ENCODE measurements around the gene CORO2A. TPM values are rescaled to one million over a fixed set of nuclear protein-coding genes. Genes with fewer than 3 reads are reported as not detected.
A peak's percentile ranks its signal among the peaks of the same experiment; 100 is the strongest.

The CORO2A gene
- total and polyA plus RNA-seq, 2 of the 13 experiments (the other 11 are each of a cell fraction or from before 2014, with no cell fraction given), result 14.4 to 15.3 TPM

DNA sequence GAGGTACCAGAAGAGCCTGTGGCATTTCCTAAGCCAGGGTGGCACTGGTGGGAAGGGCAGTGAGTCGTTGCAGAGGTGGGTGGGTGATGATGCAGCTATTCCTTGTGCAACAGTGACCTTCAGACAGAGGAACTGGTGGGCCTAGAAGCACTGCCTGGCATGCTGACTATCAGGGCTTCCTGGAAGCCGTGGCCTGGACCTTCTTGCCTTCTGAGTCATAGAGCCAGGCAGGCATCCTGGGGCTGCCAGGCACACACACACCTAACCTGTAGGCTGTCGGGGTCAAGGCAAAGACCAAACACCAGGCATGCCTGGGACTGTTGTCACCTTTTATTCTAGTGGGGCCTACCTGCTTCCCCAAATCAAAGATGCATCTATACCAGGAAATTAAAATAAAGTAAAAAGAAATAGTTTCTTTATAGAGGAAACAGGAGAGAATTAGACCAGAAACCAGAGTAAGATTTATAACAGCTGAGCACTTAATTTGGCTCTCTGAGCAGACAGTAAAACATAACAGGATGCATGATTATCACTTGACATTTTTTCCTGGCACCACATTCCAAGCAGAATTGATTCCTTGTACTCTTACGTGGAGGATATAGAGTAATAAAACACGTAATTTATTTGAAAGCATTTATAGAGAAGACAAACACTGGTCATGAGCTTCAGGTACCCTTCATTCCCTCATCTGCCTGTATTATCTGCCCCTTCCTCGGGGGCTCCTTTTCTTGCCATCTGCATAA lies 110.8 kb downstream of the CORO2A start (continued):
- TF ChIP-seq, protein P1, sequence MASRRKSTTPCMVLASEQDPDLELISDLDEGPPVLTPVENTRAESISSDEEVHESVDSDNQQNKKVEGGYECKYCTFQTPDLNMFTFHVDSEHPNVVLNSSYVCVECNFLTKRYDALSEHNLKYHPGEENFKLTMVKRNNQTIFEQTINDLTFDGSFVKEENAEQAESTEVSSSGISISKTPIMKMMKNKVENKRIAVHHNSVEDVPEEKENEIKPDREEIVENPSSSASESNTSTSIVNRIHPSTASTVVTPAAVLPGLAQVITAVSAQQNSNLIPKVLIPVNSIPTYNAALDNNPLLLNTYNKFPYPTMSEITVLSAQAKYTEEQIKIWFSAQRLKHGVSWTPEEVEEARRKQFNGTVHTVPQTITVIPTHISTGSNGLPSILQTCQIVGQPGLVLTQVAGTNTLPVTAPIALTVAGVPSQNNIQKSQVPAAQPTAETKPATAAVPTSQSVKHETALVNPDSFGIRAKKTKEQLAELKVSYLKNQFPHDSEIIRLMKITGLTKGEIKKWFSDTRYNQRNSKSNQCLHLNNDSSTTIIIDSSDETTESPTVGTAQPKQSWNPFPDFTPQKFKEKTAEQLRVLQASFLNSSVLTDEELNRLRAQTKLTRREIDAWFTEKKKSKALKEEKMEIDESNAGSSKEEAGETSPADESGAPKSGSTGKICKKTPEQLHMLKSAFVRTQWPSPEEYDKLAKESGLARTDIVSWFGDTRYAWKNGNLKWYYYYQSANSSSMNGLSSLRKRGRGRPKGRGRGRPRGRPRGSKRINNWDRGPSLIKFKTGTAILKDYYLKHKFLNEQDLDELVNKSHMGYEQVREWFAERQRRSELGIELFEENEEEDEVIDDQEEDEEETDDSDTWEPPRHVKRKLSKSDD (CRISPR knock-in tag; IDR thresholded peaks at IDR 0.05; ENCODE audit: low read depth), result no peak
- TF ChIP-seq BCL6 (CRISPR knock-in tag; IDR thresholded peaks at IDR 0.05) (no peak), ZNF446 (CRISPR knock-in tag; IDR thresholded peaks at IDR 0.05) (no peak), FOSL2 (CRISPR knock-in tag; IDR thresholded peaks at IDR 0.05) (peak; percentile 91), ZNF547 (CRISPR knock-in tag; IDR thresholded peaks at IDR 0.05) (no peak), ZNF282 (IDR thresholded peaks at IDR 0.05; ENCODE audit: partially characterized antibody) (no peak), ZBTB7B (CRISPR knock-in tag; IDR thresholded peaks at IDR 0.05) (no peak), RBAK (CRISPR knock-in tag; IDR thresholded peaks at IDR 0.05) (no peak), ZNF782 (CRISPR knock-in tag; IDR thresholded peaks at IDR 0.05; ENCODE audit: borderline replicate concordance) (no peak), NR2F1 (CRISPR knock-in tag; IDR thresholded peaks at IDR 0.05) (peak in 1 of 2 experiments; percentile 79; a peak in 2 of 4 replicates), NR2F6 (IDR thresholded peaks at IDR 0.05) (peak; percentile 30; the same call in 1 of the 2 replicates), NR2F6 (CRISPR knock-in tag; IDR thresholded peaks at IDR 0.05) (peak; percentile 54; the same call in 1 of the 2 replicates), FOXA3 (CRISPR knock-in tag; IDR thresholded peaks at IDR 0.05) (no peak), HNRNPL (IDR thresholded peaks at IDR 0.05; ENCODE audit: low read depth, low read length) (0 out of 2 replicates have a peak, but pooled peaks have one; percentile 42), ZNF160 (CRISPR knock-in tag; IDR thresholded peaks at IDR 0.05) (no peak), PRMT3 (CRISPR knock-in tag; IDR thresholded peaks at IDR 0.05; ENCODE audit: borderline replicate concordance, low read depth) (no peak), MTF2 (CRISPR knock-in tag; IDR thresholded peaks at IDR 0.05; ENCODE audit: borderline replicate concordance) (no peak), ZNF724P (CRISPR knock-in tag; IDR thresholded peaks at IDR 0.05; ENCODE audit: borderline replicate concordance) (no peak), ZNF75D (CRISPR knock-in tag; IDR thresholded peaks at IDR 0.05; ENCODE audit: borderline replicate concordance) (no peak)
- TF ChIP-seq, protein P2, sequence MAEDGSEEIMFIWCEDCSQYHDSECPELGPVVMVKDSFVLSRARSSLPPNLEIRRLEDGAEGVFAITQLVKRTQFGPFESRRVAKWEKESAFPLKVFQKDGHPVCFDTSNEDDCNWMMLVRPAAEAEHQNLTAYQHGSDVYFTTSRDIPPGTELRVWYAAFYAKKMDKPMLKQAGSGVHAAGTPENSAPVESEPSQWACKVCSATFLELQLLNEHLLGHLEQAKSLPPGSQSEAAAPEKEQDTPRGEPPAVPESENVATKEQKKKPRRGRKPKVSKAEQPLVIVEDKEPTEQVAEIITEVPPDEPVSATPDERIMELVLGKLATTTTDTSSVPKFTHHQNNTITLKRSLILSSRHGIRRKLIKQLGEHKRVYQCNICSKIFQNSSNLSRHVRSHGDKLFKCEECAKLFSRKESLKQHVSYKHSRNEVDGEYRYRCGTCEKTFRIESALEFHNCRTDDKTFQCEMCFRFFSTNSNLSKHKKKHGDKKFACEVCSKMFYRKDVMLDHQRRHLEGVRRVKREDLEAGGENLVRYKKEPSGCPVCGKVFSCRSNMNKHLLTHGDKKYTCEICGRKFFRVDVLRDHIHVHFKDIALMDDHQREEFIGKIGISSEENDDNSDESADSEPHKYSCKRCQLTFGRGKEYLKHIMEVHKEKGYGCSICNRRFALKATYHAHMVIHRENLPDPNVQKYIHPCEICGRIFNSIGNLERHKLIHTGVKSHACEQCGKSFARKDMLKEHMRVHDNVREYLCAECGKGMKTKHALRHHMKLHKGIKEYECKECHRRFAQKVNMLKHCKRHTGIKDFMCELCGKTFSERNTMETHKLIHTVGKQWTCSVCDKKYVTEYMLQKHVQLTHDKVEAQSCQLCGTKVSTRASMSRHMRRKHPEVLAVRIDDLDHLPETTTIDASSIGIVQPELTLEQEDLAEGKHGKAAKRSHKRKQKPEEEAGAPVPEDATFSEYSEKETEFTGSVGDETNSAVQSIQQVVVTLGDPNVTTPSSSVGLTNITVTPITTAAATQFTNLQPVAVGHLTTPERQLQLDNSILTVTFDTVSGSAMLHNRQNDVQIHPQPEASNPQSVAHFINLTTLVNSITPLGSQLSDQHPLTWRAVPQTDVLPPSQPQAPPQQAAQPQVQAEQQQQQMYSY (CRISPR knock-in tag; IDR thresholded peaks at IDR 0.05), result peak; percentile 86
- TF ChIP-seq, protein P3, sequence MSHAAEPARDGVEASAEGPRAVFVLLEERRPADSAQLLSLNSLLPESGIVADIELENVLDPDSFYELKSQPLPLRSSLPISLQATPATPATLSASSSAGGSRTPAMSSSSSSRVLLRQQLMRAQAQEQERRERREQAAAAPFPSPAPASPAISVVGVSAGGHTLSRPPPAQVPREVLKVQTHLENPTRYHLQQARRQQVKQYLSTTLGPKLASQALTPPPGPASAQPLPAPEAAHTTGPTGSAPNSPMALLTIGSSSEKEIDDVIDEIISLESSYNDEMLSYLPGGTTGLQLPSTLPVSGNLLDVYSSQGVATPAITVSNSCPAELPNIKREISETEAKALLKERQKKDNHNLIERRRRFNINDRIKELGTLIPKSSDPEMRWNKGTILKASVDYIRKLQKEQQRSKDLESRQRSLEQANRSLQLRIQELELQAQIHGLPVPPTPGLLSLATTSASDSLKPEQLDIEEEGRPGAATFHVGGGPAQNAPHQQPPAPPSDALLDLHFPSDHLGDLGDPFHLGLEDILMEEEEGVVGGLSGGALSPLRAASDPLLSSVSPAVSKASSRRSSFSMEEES (CRISPR knock-in tag; IDR thresholded peaks at IDR 0.05), result no peak

All from HepG2 (cell line).